Suprapubic skin (tissue), 4 donors: ENCODE data around the gene UQCRQ. TPM values are rescaled to one million over a fixed set of nuclear protein-coding genes. Genes with fewer than 3 reads are reported as not detected.

ENCODE experiments used
- DNase-seq, 2 donors: peaks; one replicate each; pipeline ENCODE4 v3.0.0-alpha.2; 2019; ENCODE audit warnings: low spot score in 2 of 2
- H3K27ac ChIP-seq: fragments of 200-600 bp; sonication (generic); one replicate; pipeline ENCODE4 v1.5.1; 2019
- H3K27me3 ChIP-seq: fragments of 200-600 bp; sonication (generic); one replicate; pipeline ENCODE4 v1.5.1; 2019
- H3K36me3 ChIP-seq: fragments of 200-600 bp; sonication (generic); one replicate; pipeline ENCODE4 v1.5.1; 2019
- H3K4me1 ChIP-seq: fragments of 200-600 bp; sonication (generic); one replicate; pipeline ENCODE4 v1.5.1; 2019
- H3K4me3 ChIP-seq: fragments of 200-600 bp; sonication (generic); one replicate; pipeline ENCODE4 v1.5.1; 2019; ENCODE audit warnings: mild to moderate bottlenecking
- H3K9me3 ChIP-seq: fragments of 200-600 bp; sonication (generic); one replicate; pipeline ENCODE4 v1.5.1; 2019
- CTCF ChIP-seq, 2 donors: fragments of 200-600 bp in 1 of 2; fragments of 450-650 bp in 1 of 2; sonication (generic) in 1 of 2; IDR thresholded peaks; one replicate each; pipeline ENCODE4 v1.5.1; 2016 to 2019; ENCODE audit warnings: antibody characterized with exemption in 2 of 2, mild to moderate bottlenecking in 1 of 2, moderate library complexity in 1 of 2
- EP300 ChIP-seq: sonication (generic); formaldehyde crosslinking; IDR thresholded peaks from one replicate; pipeline ENCODE4 v1.6.1; 2017; ENCODE audit warnings: antibody characterized with exemption
- POLR2A ChIP-seq, 2 donors: fragments of 450-650 bp; IDR thresholded peaks; one replicate each; pipeline ENCODE4 v1.6.1; 2017; ENCODE audit warnings: antibody characterized with exemption in 2 of 2, mild to moderate bottlenecking in 2 of 2, moderate library complexity in 2 of 2
- POLR2AphosphoS5 ChIP-seq, 3 donors: sonication (generic); formaldehyde crosslinking; IDR thresholded peaks; one replicate each; pipeline ENCODE4 v1.6.1; 2017; ENCODE audit warnings: antibody characterized with exemption in 3 of 3
- WGBS: methylation state at CpG from one replicate; pipeline ENCODE4 v1.1.5; 2018; 5-methylcytosine and 5-hydroxymethylcytosine counted together
- total RNA-seq, 4 donors: library from RNA; depleted of rRNA; stranded (reverse); fragments of >200 nt; gene quantifications; one replicate each; pipeline ENCODE4 v1.1.0, GENCODE V29; 2016

UQCRQ gene
- total RNA-seq, 4 donors from 2014 or later = 124 to 243 (median 161) TPM

GRCh38 chr5:132887283-132887682 lies 20.8 kb downstream of the UQCRQ start:
- Histone ChIP-seq H3K27me3 (no peaks in the 10 kb centered on the region), H3K4me1 (no peaks in the 10 kb centered on the region), H3K9me3 (no peaks in the 10 kb centered on the region), H3K4me3 (no peak overlapping the region), H3K36me3 (peaks cover 82% of the 10 kb centered on the region), H3K27ac (no peak overlapping the region)
- WGBS = 13% methylated on average over 1 of the region's 1 CpG
- no peak for DNase-seq
- TF ChIP-seq EP300 = no peak
- TF ChIP-seq CTCF (IDR thresholded peaks at IDR 0.05) = no peak
- no peak for TF ChIP-seq POLR2A (IDR thresholded peaks at IDR 0.05)
- no peak for TF ChIP-seq POLR2AphosphoS5 (IDR thresholded peaks at IDR 0.05)

GRCh38 chr5:132889501-132889900 lies 23.1 kb downstream of the UQCRQ start:
- Histone ChIP-seq H3K4me1 (no peaks in the 10 kb centered on the region), H3K4me3 (no peak overlapping the region), H3K36me3 (peaks cover 96% of the 10 kb centered on the region), H3K27ac (no peak overlapping the region), H3K27me3 (no peaks in the 10 kb centered on the region), H3K9me3 (no peaks in the 10 kb centered on the region)
- no peak for DNase-seq
- TF ChIP-seq POLR2A (IDR thresholded peaks at IDR 0.05) (no peak), CTCF (IDR thresholded peaks at IDR 0.05) (no peak), EP300 (no peak), POLR2AphosphoS5 (IDR thresholded peaks at IDR 0.05) (no peak)

- H3K27me3 ChIP-seq = no peaks in the 10 kb centered on the region
- no peak overlapping the region for H3K27ac ChIP-seq
- H3K4me3 ChIP-seq = no peak overlapping the region
- H3K36me3 ChIP-seq = peaks cover 98% of the 10 kb centered on the region
- WGBS = 97% methylated on average over 4 of the region's 4 CpGs
- no peak for TF ChIP-seq CTCF (IDR thresholded peaks at IDR 0.05)
- no peak for TF ChIP-seq EP300
- no peak for TF ChIP-seq POLR2AphosphoS5 (IDR thresholded peaks at IDR 0.05)
- TF ChIP-seq POLR2A (IDR thresholded peaks at IDR 0.05) = no peak
- no peaks in the 10 kb centered on the region for H3K9me3 ChIP-seq
- no peaks in the 10 kb centered on the region for H3K4me1 ChIP-seq
- DNase-seq = no peak
These were observed 24.4 kb downstream of the UQCRQ start for GRCh38 chr5:132890817-132891216.

- H3K4me1 ChIP-seq = no peaks in the 10 kb centered on the region
- H3K36me3 ChIP-seq = peaks cover 85% of the 10 kb centered on the region
- TF ChIP-seq POLR2A (IDR thresholded peaks at IDR 0.05) (no peak), POLR2AphosphoS5 (IDR thresholded peaks at IDR 0.05) (no peak), EP300 (no peak), CTCF (IDR thresholded peaks at IDR 0.05) (no peak)
- no peaks in the 10 kb centered on the region for H3K27me3 ChIP-seq
- no peak for DNase-seq
- H3K27ac ChIP-seq = no peak overlapping the region
- no peaks in the 10 kb centered on the region for H3K9me3 ChIP-seq
- 91% methylated on average over 4 of the region's 4 CpGs for WGBS
- no peak overlapping the region for H3K4me3 ChIP-seq
These were observed 29.4 kb downstream of the UQCRQ start for GRCh38 chr5:132895719-132896305.

GRCh38 chr5:132896685-132897084 lies 30.2 kb downstream of the UQCRQ start:
- Histone ChIP-seq H3K36me3 (peaks cover 83% of the 10 kb centered on the region), H3K4me3 (no peak overlapping the region), H3K9me3 (no peaks in the 10 kb centered on the region), H3K4me1 (no peaks in the 10 kb centered on the region), H3K27ac (no peak overlapping the region), H3K27me3 (no peaks in the 10 kb centered on the region)
- no peak for DNase-seq
- TF ChIP-seq CTCF (IDR thresholded peaks at IDR 0.05) (no peak), POLR2AphosphoS5 (IDR thresholded peaks at IDR 0.05) (no peak), EP300 (no peak), POLR2A (IDR thresholded peaks at IDR 0.05) (no peak)
- WGBS = 87% methylated on average over 7 of the region's 7 CpGs
